GM12874 (cell line): ENCODE data around the gene SLC35A1.

Experiments used
- CTCF ChIP-seq: IDR thresholded peaks from 2 replicates; pipeline ENCODE4 v1.5.1; 2011; ENCODE audit warnings: low read depth, mild to moderate bottlenecking, control low read depth, low read length, moderate library complexity; ENCODE audit not compliant: insufficient read depth

SLC35A1 gene

GRCh38 chr6:87472525-87473418, at the start of gene SLC35A1:
Gene SLC35A1, plus strand, starts transcription at chr6:87472974. Its CDS starts 30 bp downstream, at chr6:87473004.
- no peak for TF ChIP-seq CTCF

- TF ChIP-seq CTCF: no peak
These were observed 46.0 kb upstream of the SLC35A1 start for GRCh38 chr6:87426789-87427188.

- no peak for TF ChIP-seq CTCF
These were observed 42.3 kb upstream of the SLC35A1 start for GRCh38 chr6:87430499-87430898.

GRCh38 chr6:87431263-87431662, 41.5 kb upstream of the SLC35A1 start:
- no peak for TF ChIP-seq CTCF

- TF ChIP-seq CTCF: no peak
These were observed 36.3 kb upstream of the SLC35A1 start for GRCh38 chr6:87436435-87436834.

GRCh38 chr6:87441711-87442110, 31.1 kb upstream of the SLC35A1 start:
- TF ChIP-seq CTCF: no peak

GRCh38 chr6:87444362-87444761, 28.4 kb upstream of the SLC35A1 start:
- TF ChIP-seq CTCF: no peak
